Measurements from ENCODE around the gene PRKAG2. TPM values are rescaled to one million over a fixed set of nuclear protein-coding genes. Genes with fewer than 3 reads are reported as not detected.
A peak's percentile ranks its signal among the peaks of the same experiment; 100 is the strongest.

The PRKAG2 gene
- total and polyA plus RNA-seq, 2 of the 13 experiments (the other 11 are each of a cell fraction or from before 2014, with no cell fraction given), result 0.90 to 1.3 TPM

- 0 out of 2 replicates have a peak, but pooled peaks have one; percentile 13 for TF ChIP-seq PAXIP1 (CRISPR knock-in tag; conservative IDR thresholded peaks at IDR 0.05)
- TF ChIP-seq ZFX (CRISPR knock-in tag; IDR thresholded peaks at IDR 0.05; ENCODE audit: low read depth), result peak; percentile 20; the same call in 1 of the 2 replicates
- 0 out of 4 replicates have a peak, but pooled peaks of 1 of the 2 experiments have one; percentile 19 for TF ChIP-seq NR2F1 (CRISPR knock-in tag; IDR thresholded peaks at IDR 0.05)
- no peak for TF ChIP-seq FOXC1 (CRISPR knock-in tag; IDR thresholded peaks at IDR 0.05; ENCODE audit: borderline replicate concordance)
- no peak for TF ChIP-seq SMARCC2 (IDR thresholded peaks at IDR 0.05)
- no peak for TF ChIP-seq ZSCAN22 (CRISPR knock-in tag; IDR thresholded peaks at IDR 0.05)
- TF ChIP-seq MYC (CRISPR knock-in tag; IDR thresholded peaks at IDR 0.05; ENCODE audit: borderline replicate concordance), result 0 out of 2 replicates have a peak, but pooled peaks have one; percentile 7
- TF ChIP-seq KLF13 (CRISPR knock-in tag; IDR thresholded peaks at IDR 0.05), result no peak
- peak; percentile 24; the same call in 1 of the 2 replicates for TF ChIP-seq GABPB1 (CRISPR knock-in tag; IDR thresholded peaks at IDR 0.05)
- no peak for TF ChIP-seq ZNF709 (CRISPR knock-in tag; IDR thresholded peaks at IDR 0.05)
- no peak for TF ChIP-seq RFX5 (IDR thresholded peaks at IDR 0.05; ENCODE audit: low read depth, low read length)
- TF ChIP-seq CBX1 (IDR thresholded peaks at IDR 0.05; ENCODE audit: low read depth), result no peak
- no peak for TF ChIP-seq KAT7 (CRISPR knock-in tag; IDR thresholded peaks at IDR 0.05; ENCODE audit: borderline replicate concordance)
- TF ChIP-seq TBL1XR1 (IDR thresholded peaks at IDR 0.05; ENCODE audit: borderline replicate concordance, low read length, partially characterized antibody), result no peak
- TF ChIP-seq NR2F6 (IDR thresholded peaks at IDR 0.05), result no peak
- peak; percentile 24; the same call in 1 of the 2 replicates for TF ChIP-seq NR2F6 (CRISPR knock-in tag; IDR thresholded peaks at IDR 0.05)
- no peak for TF ChIP-seq NFE2L1 (CRISPR knock-in tag; IDR thresholded peaks at IDR 0.05; ENCODE audit: borderline replicate concordance)
- TF ChIP-seq MTA1 (CRISPR knock-in tag; IDR thresholded peaks at IDR 0.05; ENCODE audit: borderline replicate concordance), result 0 out of 2 replicates have a peak, but pooled peaks have one; percentile 43
- no peak for TF ChIP-seq ZFP36 (IDR thresholded peaks at IDR 0.05; ENCODE audit: borderline replicate concordance, low read depth, low read length, partially characterized antibody)
- no peak for TF ChIP-seq POLR2A (IDR thresholded peaks at IDR 0.05; ENCODE audit: insufficient read depth in 1 of 2, low read depth in 2 of 2, low read length in 2 of 2)
- TF ChIP-seq ZMAT3 (CRISPR knock-in tag; conservative IDR thresholded peaks at IDR 0.05), result no peak
- no peak for TF ChIP-seq ZNF788 (CRISPR knock-in tag; IDR thresholded peaks at IDR 0.05; ENCODE audit: borderline replicate concordance)
- TF ChIP-seq YEATS2 (CRISPR knock-in tag; IDR thresholded peaks at IDR 0.05; ENCODE audit: borderline replicate concordance), result no peak
- TF ChIP-seq STAG1 (CRISPR knock-in tag; IDR thresholded peaks at IDR 0.05), result no peak
- no peak for TF ChIP-seq MED1 (CRISPR knock-in tag; IDR thresholded peaks at IDR 0.05)
- no peak for TF ChIP-seq MIXL1 (CRISPR knock-in tag; IDR thresholded peaks at IDR 0.05)
- no peak for TF ChIP-seq CHD4 (IDR thresholded peaks at IDR 0.05; ENCODE audit: borderline replicate concordance, low read length)
Observed at GRCh38 chr7:151822541-151823181, 54.3 kb downstream of the PRKAG2 start (continued).
